DLD1 (cell line): ENCODE measurements around the gene KCNJ11.
"Not testable (repeated sequence)": the region's sequence is repeated elsewhere in the genome, so short reads cannot be mapped to it uniquely, and the experiment has no call there.

Source experiments
- in situ Hi-C: cut with HindIII; loops from 2 replicates; pipeline ENCODE4 v1.10.0; 2017; ENCODE audit warnings: low sequenced_read_pairs

The KCNJ11 gene

GRCh38 chr11:17388609-17389210 lies at the start of gene KCNJ11:
Gene KCNJ11, minus strand, starts transcription at chr11:17388659. Its CDS starts 568 bp downstream, at chr11:17388091.
- in situ Hi-C loops = no loop called here

DNA sequence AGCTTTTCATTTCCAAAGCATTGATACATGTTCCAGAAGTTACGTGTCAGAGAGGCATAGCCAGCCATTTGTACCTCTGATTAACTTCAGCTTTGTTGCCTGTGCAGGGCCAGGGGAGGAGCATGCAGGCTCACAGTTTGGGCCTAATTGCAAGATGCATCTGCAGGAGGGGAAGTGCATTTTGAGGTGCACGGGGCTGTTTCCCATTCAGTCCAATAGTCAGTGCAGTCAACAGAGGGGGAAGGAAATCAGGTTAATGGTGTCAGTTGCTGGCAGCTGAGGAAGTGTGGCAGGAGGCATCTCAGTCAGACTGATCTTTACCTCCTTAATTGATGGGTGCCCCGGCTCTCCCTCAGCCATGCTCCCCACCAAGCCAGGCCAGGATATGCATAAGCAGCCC lies 48.9 kb upstream of the KCNJ11 start:
- in situ Hi-C loops = no loop called here

DNA sequence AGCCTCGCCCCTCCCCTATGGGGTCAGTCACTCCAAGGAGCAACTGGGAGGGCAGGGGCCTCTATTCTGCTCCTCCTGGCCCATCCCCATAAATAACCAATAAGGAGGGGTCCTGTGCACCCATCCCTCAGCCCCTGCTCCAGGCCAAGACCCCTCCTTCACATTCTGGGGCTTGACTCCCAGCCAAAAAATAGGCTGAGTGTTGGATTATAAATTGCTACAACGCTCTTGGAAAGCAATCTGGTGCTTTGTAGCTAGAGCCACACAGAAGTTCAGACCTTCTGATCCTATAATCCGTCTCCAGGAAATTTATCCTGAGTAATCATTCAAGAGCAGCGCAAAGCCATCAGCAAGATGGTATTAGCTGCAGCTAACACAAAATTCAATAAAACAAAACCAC lies 45.6 kb upstream of the KCNJ11 start:
- in situ Hi-C loops = no loop called here

DNA sequence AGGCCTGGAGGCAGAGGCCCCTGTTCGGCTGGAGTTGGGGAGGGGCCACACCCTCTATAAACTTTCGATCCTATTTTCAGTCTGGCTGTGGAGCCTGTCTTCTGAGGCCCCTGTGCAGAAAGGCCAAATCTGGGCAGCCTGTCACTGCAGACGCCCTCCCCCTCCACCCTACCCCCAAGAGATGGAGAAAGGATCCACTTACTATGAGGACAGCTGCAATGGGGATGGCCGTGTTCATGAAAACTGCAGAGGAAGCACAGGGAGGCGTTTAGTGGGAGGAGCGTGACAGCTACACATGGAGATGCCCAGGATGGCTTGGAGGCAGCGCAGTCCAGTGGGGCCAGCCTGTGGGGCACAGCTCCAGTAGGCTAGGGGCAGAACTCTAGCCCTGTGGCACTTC lies 43.5 kb upstream of the KCNJ11 start:
- in situ Hi-C loops = no loop called here

DNA sequence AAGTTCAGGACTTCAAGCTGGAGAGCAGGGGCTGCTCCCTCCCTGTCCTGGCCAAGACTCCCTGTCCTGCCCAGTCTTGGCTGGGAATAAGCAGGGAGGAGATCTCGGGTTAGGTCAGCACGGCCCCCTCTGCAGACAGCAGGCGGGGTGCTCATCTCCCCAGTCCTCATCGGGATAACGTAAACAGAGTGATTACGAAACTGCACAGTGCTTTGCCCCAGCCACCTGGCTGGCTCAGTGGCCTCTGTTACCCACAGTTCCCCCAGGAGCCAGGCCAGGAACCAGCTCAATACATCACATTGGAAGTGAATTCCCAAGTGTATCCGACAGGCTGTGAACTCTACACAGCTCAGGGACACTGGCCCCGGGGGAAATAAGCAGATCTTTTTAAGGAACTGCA lies 42.7 kb upstream of the KCNJ11 start:
- in situ Hi-C loops = no loop called here

GRCh38 chr11:17430616-17431015 lies 42.2 kb upstream of the KCNJ11 start:
- in situ Hi-C loops = no loop called here

DNA sequence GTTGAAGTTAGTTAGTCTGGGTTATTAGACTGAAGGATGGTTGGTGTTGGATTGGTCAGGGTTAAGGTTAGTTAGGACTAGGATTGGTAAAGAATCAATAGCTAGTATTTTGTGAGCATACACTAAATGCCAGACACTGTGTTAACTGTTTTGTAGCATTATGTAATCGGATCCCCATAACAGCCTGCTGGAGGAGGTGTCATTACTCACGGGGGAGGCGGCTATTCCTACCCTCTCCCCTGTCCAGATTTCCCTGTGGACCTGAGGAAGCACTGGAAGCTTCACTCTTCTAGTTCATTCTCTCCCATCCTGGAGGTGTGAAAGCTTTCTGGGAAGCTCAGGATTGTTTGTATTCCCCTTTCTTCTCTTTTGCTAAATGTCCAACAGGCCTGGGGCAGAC lies 40.5 kb upstream of the KCNJ11 start:
- in situ Hi-C loops = no loop called here

DNA sequence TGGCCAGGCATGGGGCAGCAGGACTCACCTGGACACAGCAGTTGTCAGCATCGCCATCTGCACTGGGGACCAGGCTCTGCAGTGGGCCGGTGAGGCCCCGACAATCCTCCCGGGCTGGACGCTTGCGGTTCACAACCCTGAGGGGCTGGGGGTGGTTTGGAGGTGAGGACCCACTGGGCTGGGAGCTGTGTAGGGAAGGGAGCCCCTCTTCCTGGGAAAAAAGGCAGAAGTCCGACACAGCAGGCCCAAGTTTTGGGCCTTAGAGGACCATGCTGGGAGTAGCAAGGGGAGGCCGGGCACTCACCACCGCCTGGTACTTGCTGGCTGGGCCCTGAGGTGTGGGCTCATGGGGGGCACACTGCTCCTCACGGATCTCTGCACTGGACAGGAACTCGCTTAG lies 39.8 kb upstream of the KCNJ11 start:
- in situ Hi-C loops = no loop called here

DNA sequence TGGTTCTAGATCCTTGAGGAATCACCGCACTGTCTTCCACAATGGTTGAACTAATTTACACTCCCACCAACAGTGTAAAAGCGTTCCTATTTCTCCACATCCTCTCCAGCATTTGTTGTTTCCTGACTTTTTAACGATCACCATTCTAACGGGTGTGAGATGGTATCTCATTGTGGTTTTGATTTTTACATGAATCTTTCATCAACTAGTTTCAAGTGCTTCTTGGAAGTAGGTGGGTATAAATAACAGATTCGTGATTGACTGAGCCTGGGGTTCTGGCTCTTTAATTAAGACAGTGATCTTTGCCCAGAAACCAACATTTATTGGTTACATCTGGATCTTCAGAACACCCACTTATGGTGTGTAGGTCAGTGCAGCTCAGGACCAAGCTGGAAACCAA lies 37.8 kb upstream of the KCNJ11 start:
- in situ Hi-C loops = not testable (repeated sequence)

DNA sequence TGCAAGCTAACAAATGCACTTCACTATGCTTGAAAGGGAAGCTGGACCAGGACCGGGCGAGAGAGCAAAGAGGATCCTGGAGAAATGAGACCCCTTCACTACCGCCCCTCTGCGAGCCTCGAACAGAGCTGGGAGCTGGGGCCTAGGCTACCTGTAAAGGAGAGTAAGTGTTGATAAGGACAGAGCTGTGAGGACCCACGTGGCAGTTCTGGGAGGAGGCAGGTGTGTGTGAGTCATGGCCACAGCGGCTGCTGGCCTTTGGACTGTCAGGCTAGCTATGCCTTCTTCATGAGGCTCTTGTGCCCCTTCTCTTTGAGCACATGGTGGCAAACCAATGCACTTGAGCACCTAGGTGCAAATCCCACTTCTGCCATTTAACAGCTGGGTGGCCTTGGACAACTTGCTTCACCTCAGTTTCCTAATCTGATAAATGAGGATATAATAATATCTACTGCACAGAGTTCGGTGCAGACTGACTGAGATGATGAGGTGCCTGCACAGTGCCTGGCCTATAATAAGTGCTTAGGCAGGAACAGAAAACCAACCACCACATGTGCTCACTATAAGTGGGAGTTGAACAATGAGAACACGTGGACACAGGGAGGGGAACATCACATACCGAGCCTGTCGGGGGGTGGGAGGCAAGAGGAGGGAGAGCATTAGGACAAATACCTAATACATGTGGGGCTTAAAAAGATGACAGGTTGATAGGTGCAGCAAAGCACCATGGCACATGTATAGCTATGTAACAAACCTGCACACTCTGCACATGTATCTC lies 35.3 kb upstream of the KCNJ11 start:
- in situ Hi-C loops = no loop called here

DNA sequence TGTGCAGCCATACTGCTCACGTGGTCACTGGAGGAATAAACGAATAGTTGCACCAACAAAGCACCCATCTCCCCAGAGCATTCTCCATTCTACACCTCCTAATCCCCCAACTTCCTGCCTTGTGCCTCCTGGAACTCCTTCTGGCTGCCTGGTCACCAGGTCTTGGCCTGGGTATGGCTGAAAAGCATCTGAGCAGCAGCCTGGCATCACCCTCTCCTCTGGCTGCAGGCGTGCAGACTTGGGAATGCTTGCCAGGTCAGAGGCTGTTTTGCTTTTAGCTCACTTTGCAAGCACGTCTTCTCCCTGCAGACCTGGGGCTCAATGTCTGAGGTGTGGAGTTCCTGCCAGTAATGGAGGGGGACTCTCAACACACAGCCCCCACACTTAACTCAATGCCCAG lies 33.3 kb upstream of the KCNJ11 start:
- in situ Hi-C loops = no loop called here

GRCh38 chr11:17418444-17419081 lies 30.1 kb upstream of the KCNJ11 start:
- in situ Hi-C loops = no loop called here

GRCh38 chr11:17416492-17416891 lies 28.0 kb upstream of the KCNJ11 start:
- in situ Hi-C loops = no loop called here

GRCh38 chr11:17415523-17416104 lies 27.2 kb upstream of the KCNJ11 start:
- in situ Hi-C loops = no loop called here

DNA sequence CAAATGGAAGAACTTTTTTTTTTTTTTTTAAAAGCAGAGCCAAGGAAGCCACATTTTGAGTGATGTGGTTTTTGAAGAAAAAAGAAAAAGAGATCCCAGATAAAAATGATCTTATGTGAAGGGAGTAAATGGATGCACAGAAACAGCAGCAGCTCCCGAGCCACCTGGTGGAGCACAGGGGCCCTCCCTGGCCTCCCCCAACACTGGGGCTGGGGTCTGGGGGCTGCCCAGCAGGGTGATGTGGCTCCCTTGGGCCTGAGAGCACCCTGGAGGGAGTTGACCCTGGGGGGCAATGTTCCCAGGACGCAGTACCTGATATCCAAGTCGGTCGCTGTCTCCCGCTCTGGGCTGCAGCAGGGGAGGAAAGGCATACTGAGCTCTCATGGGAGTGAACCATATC lies 26.5 kb upstream of the KCNJ11 start:
- in situ Hi-C loops = no loop called here

DNA sequence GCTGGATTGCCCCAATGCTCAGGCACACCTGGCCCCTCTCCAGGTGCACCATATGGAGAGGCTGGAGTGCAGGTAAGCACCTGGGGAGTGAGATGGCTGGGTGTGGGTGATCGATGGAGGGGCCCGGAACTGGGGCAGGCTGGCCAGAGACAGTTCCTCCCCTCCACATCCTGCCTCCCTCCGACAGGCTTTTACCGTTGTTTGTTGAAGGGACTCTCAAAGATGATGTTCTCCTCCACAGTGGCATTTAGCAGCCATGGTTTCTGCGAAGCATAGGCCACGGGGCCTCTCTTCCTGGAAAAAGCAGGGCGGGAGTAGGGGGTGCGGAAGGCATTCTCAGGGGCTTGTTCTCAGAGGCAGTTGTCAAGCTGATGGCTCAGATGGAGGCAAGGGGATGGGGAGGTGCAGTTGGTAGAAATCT lies 25.9 kb upstream of the KCNJ11 start:
- in situ Hi-C loops = no loop called here

DNA sequence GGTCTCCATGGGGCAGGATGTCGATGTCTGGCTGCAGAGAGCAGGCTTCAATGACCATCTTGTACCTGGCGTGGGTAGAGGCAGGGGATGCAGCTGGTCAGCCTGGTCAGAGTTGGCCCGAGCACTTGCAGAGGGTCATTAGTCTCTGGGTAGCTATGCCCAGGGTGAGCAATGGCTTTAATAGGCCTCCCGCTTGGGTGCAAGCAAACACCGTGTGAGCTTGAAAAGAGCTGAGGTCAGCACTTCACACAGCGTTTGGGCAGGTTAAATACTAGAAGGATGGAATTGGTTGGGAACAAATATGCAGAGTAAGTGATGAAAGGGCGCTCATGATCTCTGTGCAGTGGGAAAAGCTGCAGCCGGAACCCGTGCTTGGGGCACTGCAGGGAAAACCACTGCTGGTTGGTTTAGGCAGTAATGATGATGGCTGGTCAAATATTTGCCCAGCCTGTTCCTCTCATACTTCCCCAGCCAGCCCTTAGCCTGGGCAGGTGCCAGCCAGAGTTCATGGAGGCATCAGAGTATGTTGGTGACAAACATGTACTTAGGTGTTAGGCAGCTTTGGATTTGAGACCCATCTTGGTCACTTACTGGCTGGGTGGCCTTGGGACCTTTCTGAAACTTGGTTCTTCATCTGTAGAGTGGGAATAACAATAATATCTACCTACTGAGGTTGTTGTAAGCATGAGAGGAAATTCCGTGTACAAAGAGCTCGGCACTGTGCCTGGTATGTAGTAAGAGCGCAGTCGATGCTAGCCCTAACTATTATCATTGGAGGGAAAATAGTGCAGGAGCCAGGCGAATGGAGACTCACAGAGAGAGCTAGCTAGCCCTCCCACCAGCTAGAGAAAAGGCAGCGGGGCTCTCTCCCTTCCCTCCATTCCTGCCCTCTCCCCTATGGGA lies 25.2 kb upstream of the KCNJ11 start:
- in situ Hi-C loops = no loop called here

GRCh38 chr11:17412488-17413180 lies 24.2 kb upstream of the KCNJ11 start:
- in situ Hi-C loops = no loop called here

DNA sequence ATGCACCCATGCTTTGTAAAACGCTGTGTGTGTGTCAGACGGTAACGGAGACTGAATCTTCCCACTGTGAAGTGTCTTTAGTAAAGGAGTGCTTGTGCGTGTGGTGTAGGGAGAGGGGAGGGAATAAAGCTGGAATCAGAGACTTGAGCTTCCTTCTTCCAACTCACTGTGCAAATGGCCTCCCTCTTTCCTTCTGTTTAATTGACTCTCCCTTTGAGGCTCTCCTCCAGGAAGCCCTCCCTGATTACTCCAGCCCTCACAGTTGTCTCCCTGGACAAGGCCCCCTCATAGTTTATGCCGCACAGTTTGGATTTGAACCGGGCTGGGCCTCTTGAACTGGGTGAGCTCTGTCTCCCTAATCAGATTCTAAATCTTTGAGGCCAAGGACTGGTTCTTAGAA lies 23.0 kb upstream of the KCNJ11 start:
- in situ Hi-C loops = no loop called here
